Measurements from ENCODE around the gene PODXL. TPM values are rescaled to one million over a fixed set of nuclear protein-coding genes. Genes with fewer than 3 reads are reported as not detected.

The PODXL gene
- polyA plus RNA-seq, 1 donor from 2014 or later, result 4.5 TPM

GRCh38 chr7:131480384-131481315 lies 75.8 kb downstream of the PODXL start (continued):
- TF ChIP-seq RAD21 (conservative IDR thresholded peaks at IDR 0.05), result no peak

DNA sequence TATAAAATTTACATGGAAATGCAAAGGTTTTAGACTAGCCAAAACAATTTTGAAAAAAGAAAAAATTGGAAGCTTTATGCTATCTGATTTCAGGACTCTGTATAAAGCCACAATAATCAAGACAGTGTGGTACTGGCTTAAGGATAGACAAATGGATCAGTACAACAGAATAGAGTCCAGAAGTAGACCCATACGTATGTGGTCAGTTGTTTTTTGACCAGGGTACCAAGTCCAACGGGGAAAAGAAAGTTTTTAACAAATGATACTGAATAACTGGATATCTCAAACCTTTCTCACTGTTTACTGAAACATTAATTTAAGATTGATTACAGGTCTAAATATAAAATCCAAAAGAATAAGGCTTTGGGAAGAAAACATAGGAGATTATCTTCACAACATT lies 79.7 kb downstream of the PODXL start:
- Histone ChIP-seq H3K27ac (ENCODE audit: low read length) (no peak overlapping the region), H3K9me2 (ENCODE audit: insufficient read depth, low read length) (no peaks in the 10 kb centered on the region), H3K27me3 (ENCODE audit: insufficient read depth, low read depth, low read length) (no peaks in the 10 kb centered on the region), H3K79me2 (replicated peaks; ENCODE audit: insufficient read depth, low read length) (no peaks in the 10 kb centered on the region), H4K20me1 (ENCODE audit: insufficient read depth) (no peaks in the 10 kb centered on the region), H3K36me3 (ENCODE audit: insufficient read depth, low read length) (peaks cover 5% of the 10 kb centered on the region), H3K9ac (ENCODE audit: low read length) (no peak overlapping the region), H3K4me3 (ENCODE audit: low read length) (no peak overlapping the region), H2AFZ (ENCODE audit: low read depth, low read length) (no peak overlapping the region), H3K9me3 (ENCODE audit: low read length) (no peaks in the 10 kb centered on the region), H3F3A (ENCODE audit: insufficient read depth, low read length, poor library complexity, severe bottlenecking) (no peaks in the 10 kb centered on the region), H3K4me2 (ENCODE audit: low read length) (no peak overlapping the region)
- TF ChIP-seq POLR2AphosphoS5 (IDR thresholded peaks at IDR 0.05), result no peak
- no peak for TF ChIP-seq CTCF (IDR thresholded peaks at IDR 0.05; ENCODE audit: poor library complexity, severe bottlenecking)
- no peak for TF ChIP-seq EP300 (conservative IDR thresholded peaks at IDR 0.05; ENCODE audit: poor library complexity, severe bottlenecking)
- TF ChIP-seq EZH2 (IDR thresholded peaks at IDR 0.05; ENCODE audit: borderline replicate concordance, insufficient read depth, low read length, poor library complexity, severe bottlenecking), result no peak

GRCh38 chr7:131471250-131472004 lies 85.0 kb downstream of the PODXL start:
- Histone ChIP-seq H3K27me3 (ENCODE audit: insufficient read depth, low read depth, low read length) (no peaks in the 10 kb centered on the region), H2AFZ (ENCODE audit: low read depth, low read length) (no peak overlapping the region), H4K20me1 (ENCODE audit: insufficient read depth) (no peaks in the 10 kb centered on the region), H3F3A (ENCODE audit: insufficient read depth, low read length, poor library complexity, severe bottlenecking) (no peaks in the 10 kb centered on the region), H3K9ac (ENCODE audit: low read length) (no peak overlapping the region), H3K4me2 (ENCODE audit: low read length) (no peak overlapping the region), H3K9me2 (ENCODE audit: insufficient read depth, low read length) (no peaks in the 10 kb centered on the region), H3K9me3 (ENCODE audit: low read length) (no peaks in the 10 kb centered on the region), H3K79me2 (replicated peaks; ENCODE audit: insufficient read depth, low read length) (no peaks in the 10 kb centered on the region), H3K4me3 (ENCODE audit: low read length) (no peak overlapping the region), H3K27ac (ENCODE audit: low read length) (no peak overlapping the region), H3K36me3 (ENCODE audit: insufficient read depth, low read length) (peaks cover 9% of the 10 kb centered on the region)
- TF ChIP-seq CTCF (IDR thresholded peaks at IDR 0.05; ENCODE audit: poor library complexity, severe bottlenecking) (no peak), MXI1 (conservative IDR thresholded peaks at IDR 0.05; ENCODE audit: poor library complexity, severe bottlenecking) (peak; percentile 27), REST (IDR thresholded peaks at IDR 0.05; ENCODE audit: borderline replicate concordance) (peak; percentile 14), POLR2AphosphoS5 (IDR thresholded peaks at IDR 0.05) (peak; percentile 86), RAD21 (conservative IDR thresholded peaks at IDR 0.05) (peak; percentile 13), EP300 (conservative IDR thresholded peaks at IDR 0.05; ENCODE audit: poor library complexity, severe bottlenecking) (peak; percentile 59), TAF1 (IDR thresholded peaks at IDR 0.05; ENCODE audit: low read depth) (no peak)

Data from neural cell (in vitro differentiated cells).